Measurements from ENCODE around the gene SLC35B3.
A peak's percentile ranks its signal among the peaks of the same experiment; 100 is the strongest.
"Not testable (repeated sequence)": the region's sequence is repeated elsewhere in the genome, so short reads cannot be mapped to it uniquely, and the experiment has no call there.

Gene SLC35B3

GRCh38 chr6:8435093-8435844 lies at the start of gene SLC35B3:
SLC35B3 (minus strand) TSS chr6:8435545.
- peak; percentile 97 for DNase-seq

- DNase-seq, result no peak
Observed at GRCh38 chr6:8483650-8484049, 48.3 kb upstream of the SLC35B3 start.

- DNase-seq, result no peak
Observed at GRCh38 chr6:8481727-8482126, 46.4 kb upstream of the SLC35B3 start.

GRCh38 chr6:8478418-8478817 lies 43.1 kb upstream of the SLC35B3 start:
- no peak for DNase-seq

GRCh38 chr6:8476656-8477055 lies 41.3 kb upstream of the SLC35B3 start:
- no peak for DNase-seq

GRCh38 chr6:8468552-8469356 lies 33.4 kb upstream of the SLC35B3 start:
- no peak for DNase-seq

GRCh38 chr6:8462694-8463093 lies 27.3 kb upstream of the SLC35B3 start:
- DNase-seq, result no peak

- DNase-seq, result no peak
Observed at GRCh38 chr6:8462169-8462568, 26.8 kb upstream of the SLC35B3 start.

GRCh38 chr6:8446391-8446790 lies 11.0 kb upstream of the SLC35B3 start:
- no peak for DNase-seq

GRCh38 chr6:8445930-8446329 lies 10.6 kb upstream of the SLC35B3 start:
- DNase-seq, result not testable (repeated sequence)

GRCh38 chr6:8442150-8442549 lies 6.8 kb upstream of the SLC35B3 start:
- DNase-seq, result no peak

GRCh38 chr6:8441452-8441851 lies 6.1 kb upstream of the SLC35B3 start:
- DNase-seq, result no peak

- DNase-seq, result no peak
Observed at GRCh38 chr6:8439601-8440268, 4.4 kb upstream of the SLC35B3 start.

- no peak for DNase-seq
Observed at GRCh38 chr6:8437813-8438212, 2.5 kb upstream of the SLC35B3 start.

- no peak for DNase-seq
Observed at GRCh38 chr6:8436966-8437365, 1.6 kb upstream of the SLC35B3 start.

GRCh38 chr6:8435845-8436168 lies 462 bp upstream of the SLC35B3 start:
- DNase-seq, result no peak

- DNase-seq, result no peak
Observed at GRCh38 chr6:8434727-8435092, 635 bp downstream of the SLC35B3 start.

- no peak for DNase-seq
Observed at GRCh38 chr6:8432614-8433013, 2.7 kb downstream of the SLC35B3 start.

GRCh38 chr6:8429821-8430220 lies 5.5 kb downstream of the SLC35B3 start:
- DNase-seq, result no peak

- not testable (repeated sequence) for DNase-seq
Observed at GRCh38 chr6:8426544-8426943, 8.8 kb downstream of the SLC35B3 start.

GRCh38 chr6:8420031-8420588 lies 15.2 kb downstream of the SLC35B3 start:
- no peak for DNase-seq

- DNase-seq, result no peak
Observed at GRCh38 chr6:8415913-8416312, 19.4 kb downstream of the SLC35B3 start.

GRCh38 chr6:8415280-8415679 lies 20.1 kb downstream of the SLC35B3 start:
- DNase-seq, result no peak

GRCh38 chr6:8414844-8415243 lies 20.5 kb downstream of the SLC35B3 start:
- no peak for DNase-seq

Data from CD4-positive, alpha-beta T cell treated with Interleukin-12 subunit alpha and Interleukin-12 subunit beta, for 1 hour (primary cell).